Dermis blood vessel endothelial cell (primary cell): Measurements from ENCODE around the gene FMOD. TPM values are rescaled to one million over a fixed set of nuclear protein-coding genes. Genes with fewer than 3 reads are reported as not detected.
"Not testable (repeated sequence)": the region's sequence is repeated elsewhere in the genome, so short reads cannot be mapped to it uniquely, and the experiment has no call there.

Experiments used
- DNase-seq: peaks from one replicate; pipeline ENCODE4 v3.0.0; 2010
- total RNA-seq: library from RNA; depleted of rRNA; stranded (reverse); fragments of >200 nt; gene quantifications from 2 replicates; pipeline ENCODE4 v1.2.3, GENCODE V29; 2014

The FMOD gene
- total RNA-seq, 1 donor from 2014 or later = 11.4 TPM

DNA sequence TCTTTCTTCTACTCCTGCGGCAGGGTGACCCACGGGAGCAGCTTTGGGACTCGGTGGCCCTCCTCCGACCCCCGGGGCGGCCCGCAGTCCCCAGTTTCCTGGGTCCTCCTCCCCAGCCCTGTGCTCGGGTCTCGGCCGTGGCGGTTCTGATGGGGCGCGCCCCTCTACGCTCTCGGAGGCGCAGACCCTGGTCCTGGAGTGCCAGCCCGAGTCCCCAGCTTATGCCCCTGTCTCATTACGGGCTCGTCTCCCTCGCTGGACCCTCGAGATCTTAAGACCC lies 45.2 kb downstream of the FMOD start:
- no peak for DNase-seq

DNA sequence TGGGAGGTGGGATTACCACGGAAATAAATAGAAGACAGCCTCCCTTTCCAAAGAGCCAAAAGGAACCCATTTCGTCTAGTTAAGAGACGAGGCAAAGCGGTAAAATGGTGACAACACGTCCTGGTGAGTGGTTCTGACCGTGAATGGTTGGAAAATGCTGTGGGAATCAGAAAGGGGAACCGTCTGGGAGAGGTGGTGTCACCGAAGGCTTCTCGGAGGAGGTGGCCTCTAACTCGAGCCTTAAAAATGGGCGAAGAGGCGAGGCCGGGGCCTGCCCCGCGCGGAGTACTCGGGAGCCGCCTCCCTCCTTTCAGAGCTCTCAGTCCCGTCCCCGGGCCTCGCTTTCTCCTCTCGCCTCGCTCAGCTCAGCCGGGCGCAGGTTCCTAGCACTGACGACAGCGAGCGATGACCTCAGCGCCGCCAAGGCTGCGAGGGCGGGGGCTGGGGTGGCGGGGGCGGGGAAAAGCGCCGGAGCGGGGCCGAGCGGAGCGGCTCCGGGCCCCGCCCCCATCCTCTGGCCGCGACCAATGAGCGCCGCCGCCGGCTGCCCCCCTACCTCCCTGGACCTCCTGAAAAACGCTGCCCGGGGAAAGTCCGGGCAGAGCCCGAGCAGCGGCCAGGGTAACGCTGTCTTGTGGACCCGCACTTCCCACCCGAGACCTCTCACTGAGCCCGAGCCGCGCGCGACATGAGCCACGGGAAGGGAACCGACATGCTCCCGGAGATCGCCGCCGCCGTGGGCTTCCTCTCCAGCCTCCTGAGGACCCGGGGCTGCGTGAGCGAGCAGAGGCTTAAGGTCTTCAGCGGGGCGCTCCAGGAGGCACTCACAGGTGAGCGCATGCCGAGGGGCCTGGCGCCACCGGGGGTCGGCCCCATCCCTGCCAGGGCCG lies 45.8 kb downstream of the FMOD start, which contains the start of gene BTG2:
Gene BTG2, plus strand, starts transcription at position 601 of the 890 bp plus-strand sequence. Its CDS starts 88 bp downstream, at position 689.
- DNase-seq = peak; percentile 93

DNA sequence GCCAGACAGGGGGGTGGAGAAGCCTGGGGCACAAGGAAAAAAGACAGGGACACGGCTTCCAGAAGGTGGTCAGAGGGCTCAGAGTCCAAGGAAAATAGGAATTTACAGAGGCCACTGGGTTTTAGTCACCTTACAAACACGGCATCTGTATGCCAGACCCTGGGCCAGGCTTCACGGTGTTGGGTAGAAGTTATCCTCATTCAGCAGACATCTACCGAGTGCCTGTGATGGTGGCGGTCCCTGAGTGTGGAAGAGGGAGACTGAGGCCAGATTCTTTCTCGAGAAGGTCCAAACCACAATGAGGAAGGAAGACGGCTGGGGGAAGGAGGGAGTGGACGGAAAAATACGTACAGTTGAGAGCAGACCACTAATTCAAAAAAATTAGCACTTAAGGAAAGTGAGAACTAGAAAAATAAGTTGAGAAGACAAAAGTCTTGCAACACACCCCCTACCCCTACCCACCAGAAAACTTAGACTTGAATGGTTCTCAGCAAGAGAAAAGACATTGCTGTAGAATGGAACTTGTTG lies 46.5 kb downstream of the FMOD start:
- DNase-seq = no peak

DNA sequence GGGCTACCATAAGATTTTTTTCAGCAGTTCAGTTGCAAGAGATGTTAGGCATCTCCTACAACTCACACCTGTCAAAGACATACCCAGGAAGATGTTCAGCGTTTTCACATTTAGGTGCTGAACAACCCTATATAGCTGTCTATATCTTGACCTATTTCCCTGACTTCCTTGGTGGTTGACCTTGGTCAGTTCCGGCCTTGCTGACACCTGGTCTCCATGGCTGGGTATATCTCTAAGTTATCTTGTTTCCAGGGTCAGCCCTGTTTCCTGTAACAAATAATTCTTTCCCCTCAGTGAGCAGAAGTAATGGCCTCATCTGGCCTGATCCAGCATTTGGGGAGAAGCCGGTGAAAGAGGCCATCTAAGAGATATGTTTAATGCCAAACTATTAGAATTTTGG lies 48.0 kb downstream of the FMOD start:
- no peak for DNase-seq

DNA sequence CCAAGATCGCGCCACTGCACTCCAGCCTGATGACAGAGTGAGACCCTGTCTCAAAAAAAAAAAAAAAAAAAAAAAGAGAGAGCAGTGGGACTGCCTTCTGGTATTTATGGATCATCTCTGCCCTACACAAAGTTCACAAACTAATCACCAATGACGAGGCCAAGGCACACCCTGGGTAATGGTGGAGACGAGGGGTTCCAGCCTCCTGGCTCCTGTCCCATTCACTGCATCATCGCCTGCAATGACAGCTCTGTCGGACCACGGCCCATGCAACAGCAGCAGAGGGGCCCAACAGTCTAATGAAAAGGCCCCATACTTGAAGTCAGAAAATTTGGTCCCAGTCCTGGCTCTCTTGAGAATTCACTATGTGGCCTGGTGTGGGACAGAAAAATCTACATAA lies 48.5 kb downstream of the FMOD start:
- DNase-seq = no peak

DNA sequence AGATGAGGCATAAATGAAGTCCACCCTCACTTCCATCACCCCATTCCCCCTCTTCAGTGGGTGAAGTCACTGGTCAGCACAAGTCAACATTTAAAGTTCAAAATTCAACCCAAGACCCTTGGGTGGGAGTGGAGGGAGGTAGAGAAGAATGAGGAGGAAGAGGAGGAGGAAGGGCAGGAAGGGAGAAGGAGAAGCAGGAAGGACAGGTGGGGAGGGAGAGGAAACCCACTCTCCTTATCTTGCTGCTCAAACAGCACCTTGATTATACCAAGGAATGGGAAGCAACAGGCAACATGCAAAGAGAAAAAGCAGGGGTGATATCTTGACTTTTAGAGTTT lies 49.6 kb downstream of the FMOD start:
- DNase-seq = no peak

DNA sequence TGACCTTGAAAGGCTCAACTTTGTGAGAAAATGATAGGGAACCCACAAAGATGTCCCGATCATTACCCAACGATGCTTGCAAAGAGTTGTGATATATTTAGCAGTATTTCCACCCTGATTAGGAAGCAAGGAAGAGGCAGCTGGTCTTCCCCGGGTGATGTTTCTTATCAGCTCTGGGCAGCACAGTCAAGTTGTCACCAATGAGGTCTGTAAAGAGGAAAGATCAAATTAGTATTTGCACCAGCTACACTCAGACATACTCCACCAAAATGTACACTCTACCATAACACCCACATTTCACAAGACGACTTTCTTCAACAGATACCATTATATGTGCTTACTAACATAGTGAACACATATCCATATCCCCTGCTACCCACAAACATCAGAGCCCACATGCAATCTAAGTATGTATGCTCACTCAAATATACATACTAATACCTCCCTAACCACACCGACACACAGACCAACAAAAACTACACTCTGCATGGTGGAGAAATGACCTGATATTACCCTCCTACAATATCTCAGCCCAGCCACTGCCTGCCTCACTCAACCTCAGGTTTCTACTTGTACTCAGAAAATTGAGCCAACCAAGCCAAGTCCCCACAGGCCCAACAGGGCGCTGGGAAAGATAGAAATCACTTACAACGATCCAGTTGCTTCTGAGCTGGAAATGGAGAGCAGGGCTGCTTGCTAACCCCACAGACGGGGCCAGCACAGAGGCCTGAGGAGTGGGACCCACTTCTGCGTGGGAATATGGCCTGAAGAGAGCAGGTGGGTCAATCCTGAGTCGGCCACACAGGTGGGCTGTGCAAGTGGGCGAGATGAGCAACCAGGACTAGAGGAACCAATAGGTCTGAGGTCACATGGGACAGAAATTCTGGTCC lies 50.2 kb downstream of the FMOD start:
- DNase-seq = no peak

DNA sequence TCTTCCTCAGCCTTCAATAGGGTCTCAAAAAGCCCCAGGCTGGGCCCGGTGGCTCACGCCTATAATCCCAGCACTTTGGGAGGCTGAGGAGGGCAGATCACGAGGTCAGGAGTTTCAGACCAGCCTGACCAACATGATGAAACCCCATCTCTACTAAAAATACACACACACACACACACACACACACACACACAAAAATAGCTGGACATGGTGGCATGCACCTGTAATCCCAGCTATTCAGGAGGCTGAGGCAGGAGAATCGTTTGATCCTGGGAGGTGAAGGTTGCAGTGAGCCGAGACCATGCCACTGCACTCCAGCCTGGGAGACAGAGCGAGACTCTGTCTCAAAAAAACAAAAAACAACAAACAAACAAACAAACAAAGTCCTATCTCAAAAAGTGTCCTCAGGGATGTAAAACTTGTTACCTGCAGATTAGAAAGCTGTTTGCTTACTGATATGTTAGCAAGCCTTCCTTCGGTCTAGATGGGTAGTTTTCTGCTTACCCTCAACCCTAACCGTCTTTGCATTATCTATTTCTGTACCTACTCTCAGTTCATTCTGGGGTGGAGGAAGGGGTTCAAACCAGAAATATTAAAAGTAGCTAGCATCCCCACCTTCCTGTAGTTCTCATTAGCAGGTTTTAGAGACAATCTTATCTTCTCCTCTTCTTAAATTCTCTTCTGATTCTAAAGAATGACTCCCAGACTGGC lies 51.0 kb downstream of the FMOD start:
- not testable (repeated sequence) for DNase-seq

DNA sequence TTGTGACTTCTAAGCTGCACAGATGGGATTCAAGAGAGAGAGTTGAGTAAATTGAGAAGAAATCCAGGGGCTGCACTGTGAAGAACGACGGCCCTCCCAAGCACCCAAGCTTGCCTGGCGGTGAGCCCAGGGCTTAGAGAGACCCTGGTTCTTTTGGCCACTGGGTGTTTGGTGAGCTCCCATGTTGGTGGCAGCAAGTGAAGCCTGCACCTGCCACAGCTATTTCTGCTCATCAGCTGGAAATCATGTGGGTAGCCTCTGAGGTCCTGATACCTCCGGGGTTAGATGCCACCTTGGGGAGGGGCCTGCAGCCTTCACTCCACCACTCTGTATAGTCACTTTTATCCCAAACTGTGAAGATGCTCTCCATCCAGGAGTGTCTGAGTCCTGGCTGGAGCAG lies 51.8 kb downstream of the FMOD start:
- DNase-seq = no peak

DNA sequence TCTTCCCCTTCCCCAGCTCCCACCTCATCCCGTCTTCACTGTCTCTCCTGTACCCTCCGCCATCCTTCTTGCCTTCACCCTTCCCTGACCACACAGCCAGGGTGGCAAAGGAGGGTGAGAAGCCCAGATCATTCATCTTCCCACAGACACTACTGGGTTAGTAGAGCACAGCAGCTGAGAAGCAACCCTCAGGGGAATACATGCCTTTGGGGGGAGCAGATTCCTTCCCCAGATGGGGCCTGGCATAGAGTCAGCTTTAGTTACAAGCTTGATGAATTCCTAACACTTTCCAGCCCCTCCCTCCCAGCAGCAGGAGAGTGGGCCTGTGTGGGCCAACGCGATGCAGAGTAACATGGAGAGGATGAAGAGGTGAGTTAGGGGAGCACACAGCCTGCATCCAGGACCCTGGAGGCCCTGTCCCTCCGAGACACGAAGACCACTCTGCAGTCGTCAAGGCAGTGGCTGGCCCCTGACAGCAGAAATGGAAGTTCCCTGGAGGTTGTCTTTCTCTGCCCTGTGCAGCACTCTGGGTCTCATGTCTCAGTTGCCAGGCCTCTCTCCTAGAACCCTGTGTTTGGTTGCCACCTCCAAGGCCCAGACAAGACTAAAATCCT lies 54.4 kb downstream of the FMOD start:
- no peak for DNase-seq

DNA sequence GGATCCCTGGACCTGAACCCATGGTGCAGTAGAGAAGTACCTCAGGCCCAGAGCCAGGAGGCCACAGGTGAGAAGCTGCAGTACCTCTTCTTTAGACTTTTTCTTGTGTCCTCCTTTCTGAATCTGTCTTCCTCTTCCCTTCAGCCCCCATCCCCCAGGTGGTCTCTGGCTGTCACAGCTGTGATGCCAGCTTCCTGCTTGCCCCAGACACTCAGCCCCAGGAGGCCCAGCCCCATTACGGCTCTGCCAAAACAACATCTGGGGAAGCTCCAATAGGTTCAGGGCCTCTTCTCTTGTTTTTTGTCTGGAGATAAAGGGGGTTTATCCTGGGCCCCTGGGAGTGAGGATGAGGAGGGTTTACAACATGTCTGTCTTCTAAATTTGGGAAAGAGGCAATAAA lies 55.1 kb downstream of the FMOD start:
- DNase-seq = no peak

DNA sequence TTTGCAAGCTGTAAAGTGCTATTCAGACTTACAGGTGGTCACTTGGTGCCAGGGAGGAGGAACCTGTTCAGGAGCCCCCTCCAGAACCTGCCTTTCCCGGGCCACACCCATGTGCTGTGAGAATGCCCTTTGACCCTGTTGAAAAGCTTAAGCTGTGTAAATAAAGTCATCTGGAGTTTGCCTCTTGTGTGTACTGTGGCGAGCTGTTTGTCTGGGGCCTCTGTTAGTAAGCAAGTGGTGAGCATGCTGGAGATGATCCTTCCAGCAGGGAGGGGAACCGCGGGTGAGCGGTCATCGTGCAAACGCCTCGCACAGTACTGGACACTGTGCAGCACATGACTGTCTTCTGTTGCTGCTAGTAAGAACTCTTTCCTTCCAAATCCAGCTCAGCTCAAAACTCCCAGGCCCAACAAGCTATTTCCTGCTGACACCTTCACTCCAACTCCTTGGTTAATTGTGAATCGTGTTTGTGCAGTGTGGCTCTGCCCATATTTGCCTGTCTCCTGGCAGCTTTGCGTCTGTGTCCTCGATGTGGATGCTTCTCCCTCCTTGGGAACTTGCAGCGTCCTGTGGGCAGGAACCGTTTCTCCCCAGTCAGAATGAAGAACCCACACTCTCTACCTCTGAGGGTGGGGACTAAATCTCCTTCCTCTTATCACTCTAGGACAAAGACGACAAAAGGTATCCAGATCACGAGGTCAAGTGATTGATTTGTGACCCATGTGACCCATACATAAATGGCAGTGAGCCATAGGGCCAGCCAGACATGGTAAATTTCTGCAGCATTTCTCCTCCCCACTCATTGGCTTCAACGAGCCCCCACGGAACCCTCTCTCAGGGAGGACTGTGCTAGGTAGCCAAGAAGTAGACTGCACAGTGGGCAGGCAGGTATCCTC lies 59.5 kb downstream of the FMOD start:
- no peak for DNase-seq

Other genes starting within 250 kb of the FMOD start
- 0.19 TPM in 1 of 2 replicates, not detected in the other for gene ADORA1, start 223.4 kb downstream of the FMOD start, total RNA-seq
- not detected in 2 replicates for gene MYBPH, start 175.3 kb downstream of the FMOD start, total RNA-seq
- gene CHI3L1, start 164.4 kb downstream of the FMOD start, total RNA-seq = 0.17 TPM in 1 of 2 replicates, not detected in the other
- under 0.01 TPM in 2 replicates for gene CHIT1, start 121.4 kb downstream of the FMOD start, total RNA-seq
- gene BTG2, start 45.6 kb downstream of the FMOD start, total RNA-seq = 63.5 and 64.7 TPM in 2 replicates
- gene PRELP, start 124.7 kb upstream of the FMOD start, total RNA-seq = not detected in 2 replicates
- not detected in 2 replicates for gene OPTC, start 143.0 kb upstream of the FMOD start, total RNA-seq